Epithelial cell of esophagus (primary cell): Measurements from ENCODE around the gene DRD4.
"Not testable (repeated sequence)": the region's sequence is repeated elsewhere in the genome, so short reads cannot be mapped to it uniquely, and the experiment has no call there.

Experiments
- DNase-seq: peaks from one replicate; pipeline ENCODE4 v3.0.0; 2010; ENCODE audit warnings: low read depth
- H3K4me3 ChIP-seq: 2 replicates; pipeline ENCODE4 v1.5.1; 2011; ENCODE audit warnings: mild to moderate bottlenecking, low read length, control low read depth
- CTCF ChIP-seq: IDR thresholded peaks from 2 replicates; pipeline ENCODE4 v1.5.1; 2011; ENCODE audit warnings: low read depth, mild to moderate bottlenecking, low read length, control low read depth, inconsistent platforms; ENCODE audit not compliant: insufficient read depth; ENCODE audit errors: missing control alignments

Gene DRD4

GRCh38 chr11:680970-681369 lies 43.9 kb downstream of the DRD4 start:
- no peak for DNase-seq
- TF ChIP-seq CTCF, result no peak
- H3K4me3 ChIP-seq, result no peak overlapping the region

GRCh38 chr11:686451-687243 lies 49.6 kb downstream of the DRD4 start:
- H3K4me3 ChIP-seq, result no peak overlapping the region
- TF ChIP-seq CTCF, result no peak
- DNase-seq, result no peak

GRCh38 chr11:687751-688150 lies 50.7 kb downstream of the DRD4 start:
- H3K4me3 ChIP-seq, result no peak overlapping the region
- DNase-seq, result no peak
- no peak for TF ChIP-seq CTCF

- TF ChIP-seq CTCF, result no peak
- DNase-seq, result no peak
- no peak overlapping the region for H3K4me3 ChIP-seq
Observed at GRCh38 chr11:688681-689080, 51.6 kb downstream of the DRD4 start.

DNA sequence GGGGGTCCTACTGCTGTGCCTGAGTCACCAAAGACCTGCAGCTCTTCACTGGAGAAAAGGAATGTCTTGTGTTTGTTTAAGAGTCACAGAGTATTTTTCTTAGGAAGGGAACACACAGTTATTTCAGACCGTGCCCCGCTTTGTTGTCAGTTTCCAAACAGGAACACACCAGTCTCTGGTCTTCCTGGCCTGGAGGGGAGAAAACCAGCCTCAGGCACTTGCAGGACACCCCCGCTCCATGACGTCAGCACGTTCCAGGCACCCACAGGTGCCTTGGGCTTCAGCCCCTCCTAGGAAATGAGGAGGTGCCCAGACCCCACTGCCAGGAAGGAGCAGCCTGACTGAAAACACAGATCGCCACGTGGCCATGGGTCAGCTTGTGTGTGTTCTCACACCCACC lies 52.6 kb downstream of the DRD4 start:
- no peak overlapping the region for H3K4me3 ChIP-seq
- DNase-seq, result peak; percentile 30
- TF ChIP-seq CTCF, result no peak

DNA sequence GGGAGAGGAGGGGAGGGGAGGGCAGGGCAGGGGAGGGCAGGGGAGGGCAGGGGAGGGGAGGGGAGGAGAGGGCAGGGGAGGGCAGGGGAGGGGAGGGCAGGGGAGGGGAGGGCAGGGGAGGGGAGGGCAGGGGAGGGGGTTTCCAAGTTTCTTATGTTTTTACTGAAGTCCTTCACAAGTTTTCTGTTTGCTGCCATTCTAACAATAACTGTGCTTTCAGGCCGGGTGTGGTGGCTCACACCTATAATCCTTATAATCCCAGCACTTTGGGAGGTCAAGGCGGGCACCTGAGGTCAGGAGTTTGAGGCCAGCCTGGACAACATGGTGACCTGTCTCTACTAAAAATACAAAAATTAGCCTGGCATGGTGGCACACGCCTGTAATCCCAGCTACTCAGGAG lies 53.2 kb downstream of the DRD4 start:
- H3K4me3 ChIP-seq, DNase-seq: not testable (repeated sequence)
